Hematopoietic multipotent progenitor cell treated with erythropoietin and hydrocortisone succinate and interleukin-3 and kit ligand, for 17 days (in vitro differentiated cells): ENCODE data around the gene DECR2.
"Not testable (repeated sequence)": the region's sequence is repeated elsewhere in the genome, so short reads cannot be mapped to it uniquely, and the experiment has no call there.

Experiments used
- DNase-seq: peaks from one replicate; pipeline ENCODE4 v3.0.0-alpha.2; 2015; ENCODE audit warnings: low spot score

Gene DECR2, protein sequence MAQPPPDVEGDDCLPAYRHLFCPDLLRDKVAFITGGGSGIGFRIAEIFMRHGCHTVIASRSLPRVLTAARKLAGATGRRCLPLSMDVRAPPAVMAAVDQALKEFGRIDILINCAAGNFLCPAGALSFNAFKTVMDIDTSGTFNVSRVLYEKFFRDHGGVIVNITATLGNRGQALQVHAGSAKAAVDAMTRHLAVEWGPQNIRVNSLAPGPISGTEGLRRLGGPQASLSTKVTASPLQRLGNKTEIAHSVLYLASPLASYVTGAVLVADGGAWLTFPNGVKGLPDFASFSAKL

GRCh38 chr16:401468-402348 lies at the start of gene DECR2:
Gene DECR2 (plus strand): TSS chr16:401885. CDS start chr16:401964, 79 bp downstream.
- peak; percentile 91 for DNase-seq

DNA sequence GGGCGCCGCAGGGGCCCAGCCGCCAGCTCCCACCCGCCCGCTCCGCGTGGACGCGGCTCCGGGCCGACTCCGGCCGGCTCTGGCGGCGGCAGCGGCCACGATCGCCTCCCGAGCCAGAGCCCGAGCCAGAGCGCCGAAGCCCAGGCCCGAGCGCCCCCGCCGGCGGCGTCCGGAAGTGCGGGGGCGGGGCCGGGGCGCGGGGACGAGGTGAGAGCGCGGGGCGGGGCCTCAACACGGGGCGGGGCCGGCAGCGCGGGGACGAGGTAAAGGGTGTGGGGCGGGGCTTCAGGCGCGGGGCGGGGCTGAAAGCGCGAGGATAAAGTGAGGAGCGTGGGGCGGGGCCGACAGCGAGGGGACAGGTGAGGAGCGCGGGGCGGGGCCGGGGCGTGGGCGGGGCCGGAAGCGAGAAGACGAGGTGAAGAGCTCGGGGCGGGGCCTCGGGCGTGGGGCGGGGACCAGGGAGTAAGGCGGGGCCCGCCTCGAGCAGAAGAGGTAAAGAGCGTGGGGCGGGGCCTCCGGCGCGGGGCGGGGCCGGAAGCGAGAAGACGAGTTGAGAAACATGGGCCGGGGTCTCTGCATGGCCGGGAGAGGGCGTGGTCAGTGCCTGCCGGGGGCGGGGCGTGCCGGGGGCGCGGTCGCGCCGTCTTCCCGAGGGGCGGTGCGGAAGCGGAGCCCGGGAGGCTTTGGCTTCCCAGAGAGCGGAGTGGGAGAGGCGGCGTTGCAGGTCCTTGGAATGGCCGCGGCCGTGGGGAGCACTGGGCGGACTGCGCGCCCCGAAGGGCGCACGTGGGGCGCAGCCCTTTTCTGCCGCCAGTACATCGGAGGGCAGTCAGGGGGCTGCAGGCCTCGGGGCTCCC lies 48.9 kb upstream of the DECR2 start, which contains the start of gene AXIN1:
Gene AXIN1, minus strand, starts transcription at position 177 of the 857 bp plus-strand sequence. CDS start 5,698 bp downstream, outside the sequence.
- peak; percentile 98 for DNase-seq

DNA sequence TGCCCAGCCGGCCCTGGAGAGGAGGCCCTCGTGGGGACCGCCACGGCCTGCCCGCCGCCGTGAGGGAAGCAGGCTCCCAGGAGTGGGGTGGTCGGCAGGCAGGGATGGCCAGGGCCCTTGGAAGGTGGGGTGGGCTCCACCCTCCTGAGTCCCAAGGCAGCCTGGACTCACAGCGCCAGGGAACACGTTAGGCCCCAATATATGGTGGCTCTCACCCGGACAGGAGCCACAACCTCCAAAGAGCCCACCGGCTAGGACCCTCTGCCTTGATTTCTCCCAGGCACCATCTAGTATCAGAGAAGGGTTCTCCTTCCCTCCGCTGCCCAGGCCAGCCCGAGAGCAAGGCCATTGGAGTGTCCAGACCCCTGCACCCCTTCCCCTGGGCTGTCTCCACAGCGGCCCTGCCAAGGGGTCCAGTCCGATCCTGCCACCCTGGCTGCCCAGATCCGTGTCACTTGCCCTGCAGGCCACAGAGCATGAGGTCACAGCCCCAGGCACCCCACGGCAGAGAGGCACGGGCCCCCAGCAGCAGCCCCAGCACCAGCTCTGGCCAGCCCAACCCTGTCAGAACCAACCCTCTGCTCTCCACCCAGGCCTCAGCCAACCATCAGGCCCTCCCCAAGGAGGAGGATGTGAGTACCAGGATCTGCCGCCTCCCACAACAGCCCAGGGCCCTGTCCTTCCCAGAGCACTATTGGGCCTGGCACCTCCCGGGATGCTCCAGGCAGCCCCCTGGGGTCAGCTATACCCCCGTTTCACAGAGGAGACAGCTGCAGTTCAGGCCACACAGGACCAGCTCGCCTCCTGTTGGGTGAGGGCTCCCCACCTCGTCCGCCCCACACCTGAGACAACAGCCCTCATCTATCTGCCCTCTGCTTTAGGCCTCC lies 48.0 kb upstream of the DECR2 start:
- DNase-seq, result peak; percentile 19

GRCh38 chr16:354291-354881 lies 47.3 kb upstream of the DECR2 start:
- DNase-seq, result no peak

DNA sequence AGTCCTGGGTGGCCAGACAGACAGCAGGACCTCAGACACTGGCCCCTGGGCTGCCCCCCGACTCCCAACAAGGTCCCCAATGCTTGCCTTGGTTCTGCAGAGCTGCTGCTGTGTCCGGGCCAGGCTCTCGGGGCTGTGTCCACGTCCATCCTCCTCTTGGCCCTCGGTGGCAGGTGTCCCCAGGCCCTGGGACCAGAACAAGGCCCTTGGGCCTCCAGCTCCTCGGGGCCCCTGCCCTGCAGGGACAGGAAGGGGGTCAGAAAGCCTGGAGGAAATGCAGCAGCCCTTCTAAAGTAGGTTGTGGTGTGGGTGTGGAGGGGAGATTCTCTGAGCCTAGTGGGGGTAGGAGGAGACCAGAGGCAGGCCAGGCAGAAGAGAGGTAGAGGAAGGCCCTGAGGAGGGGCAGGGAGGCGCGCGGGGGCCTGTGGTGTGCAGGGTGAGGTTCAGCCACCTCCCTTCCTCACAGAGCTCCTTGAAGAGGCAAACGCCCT lies 46.7 kb upstream of the DECR2 start:
- DNase-seq, result no peak

DNA sequence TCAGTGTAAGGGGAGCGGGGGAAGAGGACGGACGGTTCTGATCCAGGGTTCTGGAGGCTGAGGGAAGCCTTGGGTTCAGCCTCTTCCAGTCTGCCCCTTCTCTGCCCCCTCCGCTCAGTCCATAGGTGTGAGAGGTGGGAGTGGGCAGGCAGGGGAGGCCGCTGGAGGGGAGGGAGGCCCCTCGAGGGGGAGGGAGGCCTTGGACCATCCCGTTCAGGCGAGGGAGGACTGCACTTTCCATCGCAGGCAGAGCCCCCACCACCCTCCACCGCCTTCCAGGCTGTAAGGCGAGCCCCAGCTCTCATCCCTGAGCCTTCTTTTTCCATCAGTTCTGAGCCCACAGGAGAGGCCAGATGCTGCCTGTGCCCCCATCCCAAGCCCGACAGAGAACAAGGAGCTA lies 44.9 kb upstream of the DECR2 start:
- DNase-seq, result no peak

DNA sequence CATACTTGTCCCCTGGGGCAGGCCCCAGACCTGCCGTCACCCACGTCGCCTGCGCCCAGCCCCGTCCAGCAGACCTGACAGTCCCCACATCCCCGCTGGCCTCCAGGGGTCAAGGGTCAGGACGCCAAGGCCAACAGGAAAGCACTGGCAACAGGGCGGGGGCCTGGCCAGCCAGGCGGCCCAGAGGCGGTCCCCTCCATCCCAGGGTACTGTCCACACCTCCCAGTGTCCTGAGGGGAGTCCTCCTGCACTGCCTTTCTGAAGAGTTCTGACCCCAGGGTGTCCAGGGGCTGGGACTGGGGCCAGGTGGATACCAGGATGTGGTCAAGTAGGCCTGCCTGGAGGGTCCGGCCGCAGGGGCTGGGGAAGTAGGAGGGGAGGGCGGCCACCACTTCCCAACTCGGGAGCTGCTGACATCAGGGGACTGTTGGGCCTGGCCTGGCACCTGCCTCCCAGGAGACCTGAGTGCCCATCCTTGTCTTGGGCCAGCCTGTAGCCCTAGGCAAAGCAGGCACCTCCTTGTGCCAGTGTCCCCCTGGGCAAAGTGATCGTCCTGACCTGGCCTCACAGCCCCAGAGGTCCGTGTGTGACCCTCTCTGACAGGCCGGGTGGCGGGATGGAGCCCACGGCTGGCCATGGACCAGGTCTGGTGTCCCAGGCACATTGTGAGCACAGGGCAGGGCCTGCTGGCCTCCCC lies 42.5 kb upstream of the DECR2 start:
- DNase-seq, result no peak

DNA sequence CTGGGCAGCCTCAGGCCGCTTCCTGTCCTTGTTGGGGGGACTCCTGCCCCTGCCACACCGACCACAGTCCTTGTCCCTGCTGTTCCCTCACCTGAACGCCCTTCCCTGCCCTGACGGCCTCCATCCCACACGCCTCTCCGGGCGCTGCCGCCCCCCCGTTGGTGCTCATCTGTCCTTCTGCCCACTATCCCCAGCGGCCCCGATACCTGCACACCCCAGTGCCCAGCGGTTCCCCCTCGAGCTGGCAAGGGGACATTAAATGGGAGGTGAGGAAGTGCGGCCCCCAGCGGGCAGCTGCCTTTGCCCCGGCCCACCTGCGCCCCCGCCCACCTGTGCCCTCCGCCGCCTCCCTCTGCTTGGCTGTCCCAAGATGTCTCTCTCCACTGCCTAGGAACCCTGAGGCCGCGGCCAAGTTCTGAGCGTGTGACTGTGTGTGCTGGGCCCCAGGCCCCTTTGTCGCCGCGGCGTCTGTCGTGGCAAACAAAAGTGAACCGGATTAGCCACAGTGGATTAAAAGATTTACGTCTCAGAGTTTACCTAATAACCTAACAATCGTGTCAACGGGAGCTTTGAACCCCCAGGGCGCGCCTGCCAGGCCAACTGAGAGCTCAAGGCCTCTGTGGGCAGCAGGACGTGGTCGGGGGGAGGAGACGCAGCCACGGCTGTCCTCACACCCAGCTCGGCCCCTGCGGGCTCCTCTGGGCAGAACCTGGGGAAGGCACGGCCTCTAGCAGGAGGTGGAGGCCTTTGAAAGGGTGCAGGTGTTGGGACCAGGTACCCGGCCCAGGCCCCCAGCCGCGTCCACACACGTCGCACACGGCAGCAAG lies 41.6 kb upstream of the DECR2 start:
- DNase-seq, result no peak

GRCh38 chr16:360698-361336 lies 40.9 kb upstream of the DECR2 start:
- no peak for DNase-seq

DNA sequence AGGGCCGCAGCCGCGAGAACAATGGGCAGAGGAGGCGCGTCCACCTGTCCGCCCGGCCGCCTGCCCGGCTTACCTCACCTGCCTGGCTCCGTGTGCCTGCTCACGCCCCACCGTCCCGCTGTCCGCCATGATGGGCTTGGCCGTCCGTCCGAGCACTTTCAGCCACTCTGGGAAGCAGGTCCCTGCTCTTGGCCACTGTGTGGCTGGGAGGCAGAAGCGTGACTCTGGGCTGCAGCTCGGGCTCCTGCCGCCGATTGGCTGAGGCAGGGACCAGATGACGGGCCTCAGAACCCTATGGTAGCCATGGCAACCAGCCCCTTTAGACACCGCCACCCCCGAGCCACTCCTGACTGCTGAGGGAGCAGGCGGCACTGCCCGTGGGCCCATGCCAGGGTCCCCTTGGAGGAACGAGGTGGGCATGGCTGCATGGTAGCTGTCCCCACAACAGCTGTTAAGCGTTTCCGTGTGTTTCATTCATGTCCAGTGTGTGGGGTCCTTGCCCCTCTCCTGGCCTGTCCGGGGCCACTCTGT lies 40.3 kb upstream of the DECR2 start:
- DNase-seq, result no peak

DNA sequence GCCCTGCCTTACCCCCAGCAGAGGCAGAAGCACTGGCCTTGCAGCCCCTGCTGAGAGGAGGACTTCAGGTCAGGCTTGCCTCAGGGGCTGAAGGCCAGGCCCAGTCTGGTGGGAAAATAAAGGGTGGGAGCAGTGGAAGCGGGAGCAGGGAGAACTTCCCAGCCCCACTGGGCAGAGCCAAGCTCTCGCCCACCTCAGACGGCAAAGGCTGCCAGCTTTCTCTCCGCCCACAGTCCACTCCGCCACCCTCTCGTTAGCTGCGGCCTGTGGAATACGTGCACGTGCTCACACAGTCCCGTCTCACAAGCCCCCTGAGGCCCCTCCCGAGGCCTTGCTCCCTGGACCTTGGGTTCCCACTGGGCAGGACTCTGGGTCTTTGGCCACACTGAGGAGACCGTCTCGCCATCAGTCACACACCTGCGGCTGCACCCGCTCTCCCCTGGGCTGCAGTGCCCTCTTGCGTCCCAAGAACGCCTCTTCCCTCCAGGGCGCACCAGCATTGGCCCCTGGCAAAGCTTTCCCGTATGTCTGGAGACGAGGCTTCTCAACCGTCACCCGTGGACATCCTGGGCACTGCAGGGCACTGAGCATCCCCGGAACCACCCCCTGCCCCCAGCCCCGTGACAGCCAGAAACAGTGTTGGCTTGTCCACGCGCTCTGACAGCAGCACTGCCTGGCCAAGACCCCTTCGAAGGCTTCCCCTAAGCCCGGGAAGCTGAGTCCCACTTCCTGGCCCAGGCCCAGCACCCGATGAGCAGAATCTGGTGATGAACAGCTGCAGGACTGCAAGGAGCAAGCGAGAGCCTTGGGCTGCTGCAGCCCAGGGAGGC lies 39.6 kb upstream of the DECR2 start:
- peak; percentile 79 for DNase-seq

GRCh38 chr16:362702-362999 lies 39.0 kb upstream of the DECR2 start:
- DNase-seq, result not testable (repeated sequence)

DNA sequence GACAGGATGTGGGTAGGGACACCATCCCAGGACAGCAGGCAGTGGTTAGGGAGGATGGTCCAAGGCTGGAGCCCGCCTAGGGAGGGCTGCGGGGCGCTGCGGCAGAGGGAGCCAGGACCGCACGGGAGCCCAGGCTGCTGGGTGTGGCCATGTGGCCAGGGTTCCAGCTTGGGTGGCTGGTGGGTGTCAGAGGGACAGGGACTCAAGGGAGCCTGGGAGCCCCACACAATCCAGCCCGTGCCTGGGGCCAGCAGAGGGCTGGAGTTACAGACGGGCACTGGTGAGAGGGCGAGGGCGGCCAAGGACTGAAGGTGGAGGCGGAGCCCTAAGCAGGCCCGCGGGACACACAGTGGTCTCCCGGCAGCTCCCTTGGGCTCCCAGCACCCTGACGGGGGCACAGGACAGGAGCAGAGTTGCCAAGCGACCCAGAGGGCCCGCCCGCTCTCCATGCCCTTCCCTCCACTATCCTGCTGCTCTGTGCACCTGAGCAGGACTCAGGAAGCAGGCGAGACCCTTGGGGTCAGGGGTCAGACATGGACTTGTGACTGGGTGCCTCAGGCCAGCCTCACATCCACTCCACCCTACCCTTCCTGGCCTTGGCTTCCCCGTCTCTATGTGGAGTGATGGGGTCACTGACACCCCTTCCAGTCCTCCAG lies 38.4 kb upstream of the DECR2 start:
- DNase-seq, result no peak

- DNase-seq, result no peak
Observed at GRCh38 chr16:363766-364490, 37.8 kb upstream of the DECR2 start.

DNA sequence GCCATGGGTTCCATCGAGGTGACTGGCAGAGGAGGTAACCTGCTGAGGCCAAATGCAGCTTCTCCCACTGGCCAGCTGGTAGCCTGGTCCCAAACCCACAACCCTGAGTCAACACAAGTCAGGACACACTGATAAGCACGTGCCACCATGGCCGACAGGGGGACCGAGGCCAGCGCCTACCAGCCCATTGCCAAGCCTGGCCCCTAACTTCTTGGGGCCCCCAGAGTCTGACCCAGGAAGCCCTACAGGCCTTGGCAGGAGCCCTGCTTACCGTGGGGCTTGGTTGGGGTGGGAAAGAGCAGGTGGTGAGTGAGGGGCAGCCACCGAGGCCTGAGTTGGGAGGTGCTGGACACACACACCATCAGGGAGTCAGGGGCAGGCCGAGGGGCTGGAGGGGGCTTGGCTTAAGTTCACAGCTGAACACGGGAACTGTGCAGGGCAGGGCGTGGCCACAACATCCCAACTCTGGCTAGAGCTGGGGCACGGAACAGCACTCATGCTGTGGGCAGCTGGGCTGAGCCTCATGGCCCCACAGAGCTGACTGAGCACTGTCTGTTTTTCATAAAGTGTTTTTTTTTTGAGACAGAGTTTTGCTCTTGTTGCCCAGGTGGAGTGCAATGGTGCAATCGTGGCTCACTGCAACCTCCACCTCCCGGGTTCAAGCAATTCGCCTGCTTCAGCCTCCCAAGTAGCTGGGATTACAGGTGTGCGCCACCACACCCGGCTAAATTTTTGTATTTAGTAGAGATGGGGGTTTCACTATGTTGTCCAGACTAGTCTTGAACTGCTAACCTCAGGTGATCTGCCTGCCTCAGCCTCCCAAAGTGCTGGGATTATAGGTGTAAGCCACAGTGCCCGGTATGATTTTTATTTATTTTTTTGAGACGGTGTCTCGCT lies 36.8 kb upstream of the DECR2 start:
- DNase-seq, result peak; percentile 28
